ENCODE results near the gene MYO16. TPM values are rescaled to one million over a fixed set of nuclear protein-coding genes. Genes with fewer than 3 reads are reported as not detected.

MYO16 gene
- total RNA-seq, 1 donor from 2014 or later = 0.24 TPM

DNA sequence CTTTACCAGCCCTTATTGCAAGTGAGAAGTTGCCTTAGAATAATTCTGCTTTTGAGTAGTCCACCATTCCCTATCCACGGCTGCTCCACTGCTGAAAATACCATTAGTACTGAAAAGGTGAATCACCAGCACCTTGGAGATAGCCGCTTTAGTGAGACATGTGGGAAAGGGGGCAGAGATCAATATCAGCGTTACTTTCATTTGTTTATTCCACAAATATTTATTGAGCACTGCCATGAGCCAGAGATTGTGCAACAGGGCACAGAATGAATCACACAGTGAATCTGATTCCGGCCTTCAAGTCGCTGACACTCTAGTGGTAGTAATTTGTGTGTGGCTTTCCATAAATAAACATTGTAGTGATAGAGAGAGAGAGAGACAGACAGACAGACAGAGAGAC is 31.5 kb upstream of the MYO16 start:
- no peaks in the 10 kb centered on the region for H3K4me1 ChIP-seq
- ATAC-seq = no peak
- H3K4me3 ChIP-seq = no peak overlapping the region
- TF ChIP-seq CTCF (IDR thresholded peaks at IDR 0.05) = no peak
- no peak overlapping the region for H3K27ac ChIP-seq
- no peak for DNase-seq
- intact Hi-C loops (cut with DNase I) = no loop called here
- H3K36me3 ChIP-seq = no peaks in the 10 kb centered on the region
- H3K27me3 ChIP-seq (ENCODE audit: low read depth) = no peaks in the 10 kb centered on the region
- no peaks in the 10 kb centered on the region for H3K9me3 ChIP-seq

- TF ChIP-seq CTCF (IDR thresholded peaks at IDR 0.05) = no peak
- intact Hi-C loops (cut with DNase I) = no loop called here
Measured at GRCh38 chr13:108606424-108606823, 23.0 kb upstream of the MYO16 start.

GRCh38 chr13:108609353-108609752 is 20.1 kb upstream of the MYO16 start:
- Histone ChIP-seq H3K27ac (no peak overlapping the region), H3K4me3 (no peak overlapping the region), H3K36me3 (no peaks in the 10 kb centered on the region), H3K27me3 (ENCODE audit: low read depth) (no peaks in the 10 kb centered on the region), H3K9me3 (no peaks in the 10 kb centered on the region), H3K4me1 (no peaks in the 10 kb centered on the region)
- peak; percentile 26 for TF ChIP-seq CTCF (IDR thresholded peaks at IDR 0.05)
- intact Hi-C loops (cut with DNase I) = no loop called here
- no peak for ATAC-seq
- DNase-seq = no peak

More at GRCh38 chr13:108606424-108606823, 23.0 kb upstream of the MYO16 start:
- H3K9me3 ChIP-seq = no peaks in the 10 kb centered on the region
- no peaks in the 10 kb centered on the region for H3K27me3 ChIP-seq (ENCODE audit: low read depth)
- H3K36me3 ChIP-seq = no peaks in the 10 kb centered on the region
- ATAC-seq (no peak), DNase-seq (no peak)
- H3K4me3 ChIP-seq = no peak overlapping the region
- no peaks in the 10 kb centered on the region for H3K4me1 ChIP-seq
- H3K27ac ChIP-seq = no peak overlapping the region

- Histone ChIP-seq H3K27ac (no peak overlapping the region), H3K9me3 (no peaks in the 10 kb centered on the region), H3K27me3 (ENCODE audit: low read depth) (no peaks in the 10 kb centered on the region), H3K4me1 (no peaks in the 10 kb centered on the region), H3K36me3 (no peaks in the 10 kb centered on the region), H3K4me3 (no peak overlapping the region)
- no peak for DNase-seq
- TF ChIP-seq CTCF (IDR thresholded peaks at IDR 0.05) = no peak
- ATAC-seq = no peak
- intact Hi-C loops (cut with DNase I) = no loop called here
Measured at GRCh38 chr13:108610507-108610906, 18.9 kb upstream of the MYO16 start.

DNA sequence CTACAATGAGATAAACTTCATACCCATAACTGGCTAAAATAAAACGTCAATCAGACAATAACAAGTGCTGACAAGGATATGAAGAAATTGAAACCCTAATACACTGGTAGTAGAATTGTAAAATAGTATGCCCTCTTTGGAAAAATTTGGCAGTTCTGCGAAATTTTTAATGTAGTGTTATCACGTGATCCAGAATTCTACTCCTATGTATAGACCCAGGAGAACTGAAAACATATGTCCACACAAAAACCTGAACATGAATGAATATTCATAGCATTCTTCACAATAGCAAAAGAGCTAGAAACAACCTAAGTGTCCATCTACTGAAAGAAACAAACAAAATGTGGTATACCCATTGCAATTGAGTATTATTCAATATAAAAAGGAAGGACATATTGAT is 14.2 kb upstream of the MYO16 start:
- Histone ChIP-seq H3K27ac (no peak overlapping the region), H3K36me3 (no peaks in the 10 kb centered on the region), H3K4me3 (no peak overlapping the region), H3K9me3 (no peaks in the 10 kb centered on the region), H3K4me1 (no peaks in the 10 kb centered on the region), H3K27me3 (ENCODE audit: low read depth) (no peaks in the 10 kb centered on the region)
- TF ChIP-seq CTCF (IDR thresholded peaks at IDR 0.05) = no peak
- DNase-seq = no peak
- ATAC-seq = no peak
- intact Hi-C loops (cut with DNase I) = no loop called here

- ATAC-seq (no peak), DNase-seq (no peak)
- no peaks in the 10 kb centered on the region for H3K27me3 ChIP-seq (ENCODE audit: low read depth)
- H3K4me1 ChIP-seq = no peaks in the 10 kb centered on the region
- TF ChIP-seq CTCF (IDR thresholded peaks at IDR 0.05) = no peak
- H3K9me3 ChIP-seq = no peaks in the 10 kb centered on the region
- H3K4me3 ChIP-seq = no peak overlapping the region
- H3K27ac ChIP-seq = no peak overlapping the region
- no peaks in the 10 kb centered on the region for H3K36me3 ChIP-seq
- intact Hi-C loops (cut with DNase I) = no loop called here
Measured at GRCh38 chr13:108618233-108618632, 11.2 kb upstream of the MYO16 start.
